NB4 (cell line): Measurements from ENCODE around the gene PROX1.

ENCODE experiments used
- MYC ChIP-seq: IDR thresholded peaks from 2 replicates; pipeline ENCODE4 v1.6.1; 2011; ENCODE audit warnings: low read depth, low read length
- POLR2A ChIP-seq: IDR thresholded peaks from 2 replicates; pipeline ENCODE4 v1.6.1; 2011; ENCODE audit warnings: mild to moderate bottlenecking; ENCODE audit not compliant: insufficient read length; ENCODE audit errors: extremely low read depth
- TF ChIP-seq, protein P1 (sequence below): IDR thresholded peaks from one replicate; pipeline ENCODE4 v1.5.1; 2012; ENCODE audit warnings: low read depth, low read length
- TF ChIP-seq, protein P2 (sequence below): IDR thresholded peaks from 2 replicates; pipeline ENCODE4 v1.6.1; 2011; ENCODE audit warnings: low read depth, low read length

DNA sequence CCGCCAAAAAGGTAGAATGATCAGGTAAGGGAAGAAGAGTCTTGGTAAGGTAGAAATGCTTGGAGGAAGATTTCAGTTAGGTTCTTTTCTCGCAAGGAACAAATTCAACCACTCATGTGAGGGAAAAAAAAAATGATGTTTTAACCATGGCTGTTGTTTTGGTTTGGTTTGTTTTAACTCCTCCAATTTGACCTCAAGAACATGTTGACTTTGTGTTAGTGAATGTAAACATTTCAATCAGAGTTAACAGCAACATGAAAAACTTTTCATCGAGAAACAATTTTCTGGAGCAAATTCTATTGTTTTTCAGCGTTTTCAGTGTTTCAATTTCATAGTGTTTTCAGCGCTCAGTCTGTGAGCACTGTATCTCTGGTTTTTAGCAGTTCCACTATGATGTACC lies 49.0 kb upstream of the PROX1 start:
- TF ChIP-seq, protein P1, sequence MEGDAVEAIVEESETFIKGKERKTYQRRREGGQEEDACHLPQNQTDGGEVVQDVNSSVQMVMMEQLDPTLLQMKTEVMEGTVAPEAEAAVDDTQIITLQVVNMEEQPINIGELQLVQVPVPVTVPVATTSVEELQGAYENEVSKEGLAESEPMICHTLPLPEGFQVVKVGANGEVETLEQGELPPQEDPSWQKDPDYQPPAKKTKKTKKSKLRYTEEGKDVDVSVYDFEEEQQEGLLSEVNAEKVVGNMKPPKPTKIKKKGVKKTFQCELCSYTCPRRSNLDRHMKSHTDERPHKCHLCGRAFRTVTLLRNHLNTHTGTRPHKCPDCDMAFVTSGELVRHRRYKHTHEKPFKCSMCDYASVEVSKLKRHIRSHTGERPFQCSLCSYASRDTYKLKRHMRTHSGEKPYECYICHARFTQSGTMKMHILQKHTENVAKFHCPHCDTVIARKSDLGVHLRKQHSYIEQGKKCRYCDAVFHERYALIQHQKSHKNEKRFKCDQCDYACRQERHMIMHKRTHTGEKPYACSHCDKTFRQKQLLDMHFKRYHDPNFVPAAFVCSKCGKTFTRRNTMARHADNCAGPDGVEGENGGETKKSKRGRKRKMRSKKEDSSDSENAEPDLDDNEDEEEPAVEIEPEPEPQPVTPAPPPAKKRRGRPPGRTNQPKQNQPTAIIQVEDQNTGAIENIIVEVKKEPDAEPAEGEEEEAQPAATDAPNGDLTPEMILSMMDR: no peak
- TF ChIP-seq POLR2A (no peak), MYC (no peak)
- TF ChIP-seq, protein P2, sequence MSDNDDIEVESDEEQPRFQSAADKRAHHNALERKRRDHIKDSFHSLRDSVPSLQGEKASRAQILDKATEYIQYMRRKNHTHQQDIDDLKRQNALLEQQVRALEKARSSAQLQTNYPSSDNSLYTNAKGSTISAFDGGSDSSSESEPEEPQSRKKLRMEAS: no peak
